Fibroblast of the conjunctiva (primary cell): ENCODE results near the gene SMLR1.
A peak's percentile ranks its signal among the peaks of the same experiment; 100 is the strongest.

Experiments
- DNase-seq: peaks from one replicate; pipeline ENCODE4 v3.0.0-alpha.2; 2010; ENCODE audit warnings: low read depth

Gene SMLR1

DNA sequence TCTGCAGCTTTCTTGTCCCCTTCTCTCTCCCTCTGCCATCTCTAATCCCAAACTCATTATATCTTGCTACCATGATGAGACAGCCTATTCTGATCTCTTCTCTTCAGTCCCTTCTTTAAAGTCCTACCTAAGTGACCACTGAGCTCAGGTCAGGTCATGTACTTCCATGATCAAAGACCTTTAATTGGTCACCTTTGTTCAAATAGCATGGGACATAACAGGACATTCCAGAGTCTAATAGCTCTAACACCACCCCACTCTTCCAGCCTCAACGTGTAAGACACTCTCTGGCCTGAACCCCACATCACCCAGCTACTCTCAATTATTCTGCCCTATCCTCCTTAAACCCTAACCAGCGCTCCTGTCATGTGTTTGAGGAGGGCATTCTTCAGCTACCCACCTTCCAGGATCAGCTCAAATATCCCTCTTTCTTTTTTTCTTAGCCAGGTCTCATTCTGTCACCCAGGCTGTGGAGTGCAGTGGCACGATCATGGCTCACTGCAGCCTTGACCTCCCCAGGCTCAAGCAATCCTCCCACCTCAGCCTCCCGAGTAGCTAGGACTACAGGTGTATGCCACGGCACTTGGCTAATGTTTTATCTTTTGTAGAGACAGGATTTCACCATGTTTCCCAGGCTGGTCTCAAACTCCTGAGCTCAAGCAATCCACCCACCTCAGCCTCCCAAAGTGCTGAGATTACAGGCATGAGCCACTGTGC lies 2.1 kb upstream of the SMLR1 start:
- DNase-seq = no peak

DNA sequence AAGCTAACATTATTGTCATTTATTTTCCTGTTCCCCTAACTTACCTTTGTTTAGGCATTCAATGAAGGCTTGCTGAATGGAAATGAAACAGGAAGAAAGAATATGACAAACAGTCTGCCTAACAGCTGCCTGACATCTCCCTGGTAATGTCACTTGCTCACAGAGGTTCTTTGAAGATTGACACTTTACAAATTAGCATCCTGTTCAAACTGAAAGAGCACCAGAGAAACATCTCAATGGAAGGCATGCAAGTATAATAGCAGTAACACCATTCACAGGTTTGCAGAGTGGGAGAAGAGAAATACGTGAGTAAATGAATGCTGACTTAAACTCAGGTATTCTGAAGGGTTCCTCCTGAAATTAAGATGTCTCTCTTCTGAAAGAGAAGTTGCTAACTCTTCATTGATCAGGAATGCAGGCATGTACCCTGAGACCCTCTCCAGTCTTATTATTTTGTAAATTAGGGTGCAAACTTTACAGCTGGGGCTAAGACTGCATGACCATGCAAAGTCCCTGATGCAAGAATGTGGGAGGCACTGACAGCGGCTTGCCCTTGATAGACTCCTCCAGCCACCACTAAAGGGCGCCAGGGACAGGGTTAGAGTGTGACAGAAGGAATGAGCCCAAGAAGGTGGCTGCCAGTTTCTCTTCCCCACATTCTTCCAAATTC lies 1.3 kb upstream of the SMLR1 start:
- no peak for DNase-seq

- no peak for DNase-seq
Observed at GRCh38 chr6:130826442-130827246, 562 bp upstream of the SMLR1 start.

- DNase-seq = no peak
Observed at GRCh38 chr6:130829333-130829910, 2.2 kb downstream of the SMLR1 start.

- DNase-seq = no peak
Observed at GRCh38 chr6:130831607-130832006, 4.4 kb downstream of the SMLR1 start.

DNA sequence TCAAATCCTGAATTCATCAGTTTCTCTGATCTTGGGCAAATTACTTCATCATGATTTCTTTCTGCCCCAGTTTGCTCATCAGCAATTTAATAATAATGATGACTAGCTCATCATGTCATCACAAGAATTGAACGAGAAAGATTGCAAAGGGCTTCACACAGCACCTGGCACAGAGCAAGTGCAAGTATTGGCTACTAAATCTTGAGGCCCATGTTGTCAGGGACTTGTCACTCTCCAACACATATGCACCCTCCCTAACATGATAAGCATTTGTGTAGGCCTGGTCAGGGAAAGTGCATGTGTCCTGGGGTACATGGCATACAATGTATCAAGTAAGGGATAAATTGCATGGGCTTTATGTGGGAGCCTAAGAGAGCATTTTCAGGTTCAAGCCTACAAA lies 6.4 kb downstream of the SMLR1 start:
- no peak for DNase-seq

GRCh38 chr6:130834482-130835251 lies 7.5 kb downstream of the SMLR1 start:
- no peak for DNase-seq

- DNase-seq = no peak
Observed at GRCh38 chr6:130836055-130836640, 8.9 kb downstream of the SMLR1 start.

- no peak for DNase-seq
Observed at GRCh38 chr6:130837067-130837466, 9.9 kb downstream of the SMLR1 start.

GRCh38 chr6:130838250-130838860 lies 11.1 kb downstream of the SMLR1 start:
- DNase-seq = no peak

DNA sequence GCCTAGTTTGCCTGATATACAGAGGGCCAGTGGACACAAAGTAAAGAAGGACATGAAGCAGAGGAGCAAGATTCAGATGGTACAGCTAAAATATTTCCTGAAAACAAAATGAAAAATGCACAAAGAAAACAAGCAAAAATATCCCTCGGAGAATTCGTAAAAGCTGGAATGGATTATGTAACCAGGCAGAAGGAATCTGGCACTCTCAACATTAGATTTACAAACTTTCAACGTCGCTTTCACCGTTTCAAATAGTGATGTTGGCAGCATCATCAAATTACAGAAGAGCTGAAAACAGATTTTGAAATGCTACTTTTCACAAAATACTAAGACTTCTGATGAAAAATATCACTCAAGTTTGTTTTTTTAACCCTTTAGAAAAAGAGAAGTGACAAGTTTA lies 11.7 kb downstream of the SMLR1 start:
- DNase-seq = no peak

- no peak for DNase-seq
Observed at GRCh38 chr6:130839379-130839778, 12.2 kb downstream of the SMLR1 start.

- DNase-seq = no peak
Observed at GRCh38 chr6:130840050-130840449, 12.8 kb downstream of the SMLR1 start.

- DNase-seq = no peak
Observed at GRCh38 chr6:130841128-130841728, 14.0 kb downstream of the SMLR1 start.

DNA sequence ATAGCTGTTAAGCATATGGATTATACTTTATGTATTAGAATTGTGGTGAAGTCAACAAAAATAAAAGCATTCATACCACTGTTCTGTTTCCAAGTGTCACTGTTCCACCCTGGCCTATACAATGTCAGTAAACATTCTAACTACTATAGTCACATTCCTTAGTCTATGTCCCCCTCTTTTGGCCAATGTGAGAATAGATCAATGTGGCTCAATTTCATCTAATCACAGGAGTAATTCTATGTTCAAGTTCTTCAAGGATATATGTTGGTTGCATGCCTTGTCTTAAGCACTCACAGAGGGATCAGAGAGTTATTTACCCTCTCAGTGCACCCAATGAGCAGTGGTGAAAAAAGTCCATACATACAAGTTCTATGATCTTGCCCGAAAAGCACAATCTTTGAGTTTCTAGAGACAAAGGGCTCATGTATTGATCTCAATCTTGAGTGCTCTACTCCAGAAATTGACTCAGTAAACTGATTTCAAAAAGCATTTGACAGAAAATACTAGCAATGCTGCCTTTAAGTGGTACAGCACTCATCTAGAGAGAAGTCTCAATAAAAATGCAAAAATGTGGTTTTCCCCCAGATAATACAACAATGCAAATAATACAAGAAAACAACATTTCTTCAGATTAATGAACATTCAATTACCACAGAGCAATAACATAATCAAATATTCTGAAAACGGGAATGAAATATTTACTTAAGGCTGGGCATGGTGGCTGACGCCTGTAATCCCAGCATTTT lies 16.5 kb downstream of the SMLR1 start:
- DNase-seq = peak; percentile 17

DNA sequence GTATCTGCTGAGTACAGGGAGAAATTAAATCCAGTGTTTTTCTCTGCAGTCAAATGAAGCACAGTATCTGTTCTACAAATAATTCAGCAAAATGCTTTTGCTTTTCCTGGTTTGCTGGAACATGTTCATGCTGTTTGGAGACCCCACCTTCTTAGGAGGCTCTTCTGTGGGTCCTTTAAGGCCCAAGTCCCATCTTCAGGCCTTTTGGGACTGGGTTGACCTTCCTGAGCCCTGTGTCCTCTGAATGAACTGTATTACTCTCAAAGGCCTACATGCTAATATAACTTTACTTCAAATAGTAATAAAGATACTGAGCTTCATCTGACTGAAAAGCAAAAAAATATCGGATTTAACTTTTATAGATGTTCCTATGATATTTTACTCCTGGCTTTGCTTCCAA lies 19.3 kb downstream of the SMLR1 start:
- no peak for DNase-seq

- DNase-seq = no peak
Observed at GRCh38 chr6:130847001-130847910, 20.1 kb downstream of the SMLR1 start.

DNA sequence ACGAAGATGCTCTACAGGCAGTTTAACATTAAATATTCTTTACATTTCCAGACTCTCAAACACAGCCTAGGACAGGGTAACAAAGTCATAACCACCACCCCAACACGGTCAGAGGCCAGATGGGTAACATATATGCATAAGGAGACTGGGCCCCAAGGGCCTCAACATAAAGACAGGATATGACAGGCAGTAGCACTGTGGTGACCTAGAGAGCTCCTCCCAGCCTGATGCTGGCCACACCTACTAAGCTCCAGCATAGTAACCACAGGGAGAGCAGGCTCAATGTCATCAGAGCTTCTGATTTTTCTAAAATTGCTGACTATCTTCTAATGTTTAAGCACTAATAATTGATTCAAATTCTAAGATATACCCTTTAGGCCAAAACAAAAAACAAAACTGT lies 21.7 kb downstream of the SMLR1 start:
- no peak for DNase-seq

- DNase-seq = no peak
Observed at GRCh38 chr6:130849594-130849993, 22.4 kb downstream of the SMLR1 start.
